Neural cell (in vitro differentiated cells): ENCODE results near the gene DNAJC5G. TPM values are rescaled to one million over a fixed set of nuclear protein-coding genes. Genes with fewer than 3 reads are reported as not detected.

Source experiments
- H2AFZ ChIP-seq: fragments of 200-600, 300-800 bp; sonication (generic), shearing (Covaris generic); 2 replicates; pipeline ENCODE4 v1.6.0; 2014; ENCODE audit warnings: low read depth, mild to moderate bottlenecking, antibody characterized with exemption, low read length, moderate library complexity
- H3F3A ChIP-seq: fragments of 200-600 bp; shearing (Covaris generic); 2 replicates; pipeline ENCODE4 v1.6.1; 2016; ENCODE audit warnings: mild to moderate bottlenecking, moderate library complexity, mixed read lengths, antibody characterized with exemption, low read length; ENCODE audit not compliant: insufficient read depth, poor library complexity, severe bottlenecking
- H3K27ac ChIP-seq: fragments of 200-600, 300-800 bp; sonication (generic), shearing (Covaris generic); 2 replicates; pipeline ENCODE4 v1.5.1; 2014; ENCODE audit warnings: mild to moderate bottlenecking, low read length, moderate library complexity
- H3K27me3 ChIP-seq: fragments of 300-800, 200-600 bp; sonication (generic), shearing (Covaris generic); 2 replicates; pipeline ENCODE4 v1.6.0; 2014; ENCODE audit warnings: mild to moderate bottlenecking, low read depth, low read length, moderate library complexity; ENCODE audit not compliant: insufficient read depth
- H3K36me3 ChIP-seq: fragments of 300-800, 200-600 bp; sonication (generic), shearing (Covaris generic); 2 replicates; pipeline ENCODE4 v1.5.1; 2014; ENCODE audit warnings: mild to moderate bottlenecking, antibody characterized with exemption, low read length, moderate library complexity; ENCODE audit not compliant: insufficient read depth
- H3K4me2 ChIP-seq: fragments of 300-800, 200-600 bp; sonication (generic), shearing (Covaris generic); 2 replicates; pipeline ENCODE4 v1.6.0; 2014; ENCODE audit warnings: mild to moderate bottlenecking, low read length
- H3K4me3 ChIP-seq: fragments of 300-800, 200-600 bp; sonication (generic), shearing (Covaris generic); 2 replicates; pipeline ENCODE4 v1.5.1; 2014; ENCODE audit warnings: mild to moderate bottlenecking, low read length, moderate library complexity
- H3K79me2 ChIP-seq: fragments of 200-600 bp; shearing (Covaris generic); replicated peaks from 2 replicates; pipeline ENCODE4 v1.6.0; 2014; ENCODE audit warnings: mild to moderate bottlenecking, low read length, moderate library complexity; ENCODE audit not compliant: insufficient read depth
- H3K9ac ChIP-seq: fragments of 300-800, 200-600 bp; sonication (generic), shearing (Covaris generic); 2 replicates; pipeline ENCODE4 v1.6.1; 2016; ENCODE audit warnings: mild to moderate bottlenecking, low read length, mixed read lengths
- H3K9me2 ChIP-seq: fragments of 200-600 bp; shearing (Covaris generic); 2 replicates; pipeline ENCODE4 v1.6.1; 2016; ENCODE audit warnings: mild to moderate bottlenecking, low read length, mixed read lengths; ENCODE audit not compliant: insufficient read depth
- H3K9me3 ChIP-seq: fragments of 200-600, 300-800 bp; sonication (generic), shearing (Covaris generic); 2 replicates; pipeline ENCODE4 v1.6.1; 2016; ENCODE audit warnings: mild to moderate bottlenecking, mixed run types, low read length, moderate library complexity, mixed read lengths
- H4K20me1 ChIP-seq: fragments of 200-600 bp; shearing (Covaris generic); 2 replicates; pipeline ENCODE4 v1.6.1; 2016; ENCODE audit warnings: mild to moderate bottlenecking, mixed run types; ENCODE audit not compliant: insufficient read depth
- CTCF ChIP-seq: fragments of 450-650 bp; IDR thresholded peaks from 2 replicates; pipeline ENCODE4 v1.5.1; 2014; ENCODE audit warnings: antibody characterized with exemption, mild to moderate bottlenecking, moderate library complexity; ENCODE audit not compliant: poor library complexity, severe bottlenecking
- EP300 ChIP-seq: fragments of 450-650 bp; conservative IDR thresholded peaks from 2 replicates; pipeline ENCODE4 v1.6.1; 2014; ENCODE audit warnings: antibody characterized with exemption, mild to moderate bottlenecking, moderate library complexity; ENCODE audit not compliant: poor library complexity, severe bottlenecking
- MXI1 ChIP-seq: fragments of 450-650 bp; conservative IDR thresholded peaks from 2 replicates; pipeline ENCODE4 v1.6.1; 2014; ENCODE audit warnings: antibody characterized with exemption, mild to moderate bottlenecking; ENCODE audit not compliant: poor library complexity, severe bottlenecking
- POLR2AphosphoS5 ChIP-seq: IDR thresholded peaks from 2 replicates; pipeline ENCODE4 v1.6.1; 2012
- RAD21 ChIP-seq: fragments of 450-650 bp; conservative IDR thresholded peaks from 2 replicates; pipeline ENCODE4 v1.6.1; 2014; ENCODE audit warnings: antibody characterized with exemption, mild to moderate bottlenecking, moderate library complexity
- REST ChIP-seq: IDR thresholded peaks from 2 replicates; pipeline ENCODE4 v1.6.1; 2012; ENCODE audit warnings: borderline replicate concordance
- SMC3 ChIP-seq: fragments of 450-650 bp; conservative IDR thresholded peaks from 2 replicates; pipeline ENCODE4 v1.6.1; 2014; ENCODE audit warnings: antibody characterized with exemption, mild to moderate bottlenecking, moderate library complexity; ENCODE audit not compliant: poor library complexity
- polyA plus RNA-seq: library from polyadenylated mRNA; depleted of rRNA; stranded (reverse); fragments of >200 nt; gene quantifications from 2 replicates; pipeline ENCODE4 v1.2.3, GENCODE V29; 2014

The DNAJC5G gene
- polyA plus RNA-seq, 1 donor from 2014 or later = not detected

DNA sequence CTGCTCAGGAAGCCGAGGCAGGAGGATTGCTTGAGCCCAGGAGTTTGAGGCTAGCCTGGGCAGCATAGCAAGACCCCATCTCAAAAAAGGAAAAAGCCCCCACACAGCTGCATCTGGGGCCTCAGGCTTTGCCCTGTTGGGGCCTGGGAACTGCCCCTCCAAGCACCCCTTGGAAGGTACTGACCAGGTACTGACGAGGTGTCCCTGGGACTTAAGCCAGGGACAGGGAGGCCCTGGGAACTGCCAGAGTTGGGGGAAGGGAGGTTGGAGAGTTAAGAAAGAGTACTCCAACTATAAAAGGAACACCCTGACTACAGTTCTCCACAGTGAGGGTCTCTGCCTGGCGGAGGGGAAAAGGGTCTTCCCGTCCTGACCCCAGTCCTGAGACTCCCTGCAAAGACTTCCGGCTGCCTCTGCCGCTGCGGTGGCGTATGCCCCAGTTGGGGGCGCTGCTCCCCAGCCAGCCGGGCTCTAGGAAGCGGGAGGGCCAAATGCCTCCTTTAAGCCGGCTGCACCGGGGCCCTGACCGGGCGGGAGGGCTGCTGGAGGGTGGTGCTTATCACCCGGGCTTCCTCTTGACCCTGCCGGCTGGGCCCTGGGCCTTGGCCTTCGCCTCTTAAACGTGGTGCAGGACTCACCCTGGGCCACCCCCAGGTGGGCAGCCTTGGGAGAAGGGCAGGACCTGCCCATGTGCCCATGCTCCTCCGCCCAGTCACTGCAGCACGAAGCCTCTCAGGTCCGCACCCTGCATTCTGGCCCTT, 25.2 kb upstream of the DNAJC5G start:
- no peaks in the 10 kb centered on the region for H4K20me1 ChIP-seq
- no peaks in the 10 kb centered on the region for H3K9me2 ChIP-seq
- no peaks in the 10 kb centered on the region for H3K9me3 ChIP-seq
- H3K79me2 ChIP-seq = no peaks in the 10 kb centered on the region
- H3K4me3 ChIP-seq = no peak overlapping the region
- H3K27me3 ChIP-seq = peaks cover 5% of the 10 kb centered on the region
- H3F3A ChIP-seq = no peaks in the 10 kb centered on the region
- peak; percentile 38 for TF ChIP-seq CTCF
- TF ChIP-seq SMC3 = no peak
- H3K9ac ChIP-seq = no peak overlapping the region
- no peaks in the 10 kb centered on the region for H3K36me3 ChIP-seq
- H3K27ac ChIP-seq = no peak overlapping the region
- no peak overlapping the region for H3K4me2 ChIP-seq
- H2AFZ ChIP-seq = no peak overlapping the region

GRCh38 chr2:27250652-27251379, 24.4 kb upstream of the DNAJC5G start:
- no peak overlapping the region for H3K4me2 ChIP-seq
- no peak overlapping the region for H2AFZ ChIP-seq
- H3K4me3 ChIP-seq = no peak overlapping the region
- no peaks in the 10 kb centered on the region for H3K9me2 ChIP-seq
- H4K20me1 ChIP-seq = no peaks in the 10 kb centered on the region
- no peak for TF ChIP-seq REST
- no peak for TF ChIP-seq EP300
- TF ChIP-seq MXI1 = no peak
- TF ChIP-seq SMC3 = no peak
- no peak overlapping the region for H3K27ac ChIP-seq
- H3K27me3 ChIP-seq = peaks cover 5% of the 10 kb centered on the region
- H3K9me3 ChIP-seq = no peaks in the 10 kb centered on the region
- no peaks in the 10 kb centered on the region for H3K79me2 ChIP-seq
- H3F3A ChIP-seq = no peaks in the 10 kb centered on the region
- no peak overlapping the region for H3K9ac ChIP-seq
- H3K36me3 ChIP-seq = no peaks in the 10 kb centered on the region

- H3K27me3 ChIP-seq = peaks cover 5% of the 10 kb centered on the region
- TF ChIP-seq EP300 (no peak), MXI1 (no peak), RAD21 (no peak), POLR2AphosphoS5 (no peak)
- no peaks in the 10 kb centered on the region for H3K36me3 ChIP-seq
- no peaks in the 10 kb centered on the region for H3K9me3 ChIP-seq
- H4K20me1 ChIP-seq = no peaks in the 10 kb centered on the region
- no peak overlapping the region for H3K4me2 ChIP-seq
- no peak overlapping the region for H2AFZ ChIP-seq
- no peak overlapping the region for H3K27ac ChIP-seq
- H3K9me2 ChIP-seq = no peaks in the 10 kb centered on the region
- H3K79me2 ChIP-seq = no peaks in the 10 kb centered on the region
- no peak overlapping the region for H3K9ac ChIP-seq
- H3K4me3 ChIP-seq = no peak overlapping the region
- H3F3A ChIP-seq = no peaks in the 10 kb centered on the region
These were observed 23.5 kb upstream of the DNAJC5G start for GRCh38 chr2:27251766-27252165.
